K562 (cell line): ENCODE results near the gene TSC1. TPM values are rescaled to one million over a fixed set of nuclear protein-coding genes. Genes with fewer than 3 reads are reported as not detected.
A peak's percentile ranks its signal among the peaks of the same experiment; 100 is the strongest.

Experiments used
- CREB3L1 ChIP-seq: fragments of 450-650 bp; IDR thresholded peaks from 2 replicates; pipeline ENCODE4 v1.6.1; 2014; ENCODE audit warnings: low read depth, mild to moderate bottlenecking, moderate library complexity, borderline replicate concordance
- HMGN3 ChIP-seq: IDR thresholded peaks from 2 replicates; pipeline ENCODE4 v1.6.1; 2011; ENCODE audit warnings: borderline replicate concordance, low read depth, mild to moderate bottlenecking, mixed read lengths, low read length; ENCODE audit not compliant: insufficient read length; ENCODE audit errors: extremely low read depth
- KAT8 ChIP-seq: fragments of 450-650 bp; IDR thresholded peaks from 2 replicates; pipeline ENCODE4 v1.6.1; 2016; ENCODE audit warnings: low read depth, mild to moderate bottlenecking
- MCM3 ChIP-seq: fragments of 450-650 bp; IDR thresholded peaks from 2 replicates; pipeline ENCODE4 v1.6.1; 2016
- PHF8 ChIP-seq: fragments of 200-600 bp; sonication (generic); IDR thresholded peaks from 2 replicates; pipeline ENCODE4 v1.6.1; 2012; ENCODE audit warnings: mixed run types, mild to moderate bottlenecking, inconsistent platforms, low read length, moderate library complexity, borderline replicate concordance
- POLR2AphosphoS5 ChIP-seq: IDR thresholded peaks from 2 replicates; pipeline ENCODE4 v1.6.1; 2011; ENCODE audit warnings: mild to moderate bottlenecking, low read depth, low read length, moderate library complexity; ENCODE audit not compliant: control insufficient read depth, insufficient read depth
- POLR2G ChIP-seq: fragments of 200-400 bp; formaldehyde crosslinking; IDR thresholded peaks from 2 replicates; pipeline ENCODE4 v1.6.1; 2017; ENCODE audit warnings: low read depth, mild to moderate bottlenecking, antibody characterized with exemption, low read length, moderate library complexity
- RBM15 ChIP-seq: fragments of 200-400 bp; formaldehyde crosslinking; IDR thresholded peaks from 2 replicates; pipeline ENCODE4 v1.6.1; 2018; ENCODE audit warnings: mild to moderate bottlenecking, low read length, moderate library complexity; ENCODE audit not compliant: insufficient read depth
- SMAD3 ChIP-seq: fragments of 450-650 bp; formaldehyde crosslinking; conservative IDR thresholded peaks from 2 replicates; pipeline ENCODE4 v1.4.0; 2020; ENCODE audit warnings: mild to moderate bottlenecking
- TAF7 ChIP-seq: fragments of 450-650 bp; IDR thresholded peaks from 2 replicates; pipeline ENCODE4 v1.6.1; 2016; ENCODE audit warnings: missing genetic modification characterization, missing compliant biosample characterization
- THAP12 ChIP-seq: fragments of 250-450 bp; sonication (Bioruptor Pico); IDR thresholded peaks from 2 replicates; pipeline ENCODE4 v1.9.0; 2021; ENCODE audit warnings: mild to moderate bottlenecking, inconsistent platforms
- ZBTB5 ChIP-seq: fragments of 450-650 bp; IDR thresholded peaks from 2 replicates; pipeline ENCODE4 v1.6.1; 2017; ENCODE audit warnings: antibody characterized with exemption
- ZNF134 ChIP-seq: fragments of 250-450 bp; sonication (Bioruptor Pico); conservative IDR thresholded peaks from 2 replicates; pipeline ENCODE4 v1.4.0; 2020
- polyA plus RNA-seq, 8 experiments: library from polyadenylated mRNA; depleted of rRNA in 4 of 8; stranded (reverse) in 5 of 8; unstranded in 3 of 8; fragments of >200 nt; fragmentation: Nextera tagmentation in 2 of 8; fragmentation: Illumina TruSeq in 1 of 8; extraction: Ambion mirVana in 2 of 8; extraction: Trizol in 1 of 8; gene quantifications; 2 replicates each; pipeline versions ENCODE4 v1.2.1 to v1.2.3, GENCODE V29; 2011 to 2014; ENCODE audit warnings: inconsistent platforms in 1 of 8, missing spikeins in 1 of 8
- total RNA-seq, 7 experiments: library from RNA; depleted of rRNA in 6 of 7; stranded (reverse); fragments of >200 nt in 6 of 7; fragmentation: Illumina TruSeq in 2 of 7; extraction: Trizol in 2 of 7; gene quantifications; 2 replicates each; pipeline versions ENCODE4 v1.2.1 to v1.2.3, GENCODE V29; 2011 to 2021; ENCODE audit warnings: low replicate concordance in 1 of 7
- TF ChIP-seq, protein P1 (sequence below): sonication (generic); formaldehyde crosslinking; IDR thresholded peaks from 2 replicates; pipeline ENCODE4 v1.8.1; 2022; ENCODE audit warnings: missing genetic modification reagents
- TF ChIP-seq, protein P2 (sequence below): fragments of 450-650 bp; IDR thresholded peaks from 2 replicates; pipeline ENCODE4 v1.7.0; 2016; ENCODE audit warnings: borderline replicate concordance

TSC1 gene
- total and polyA plus RNA-seq, 9 of the 15 experiments (the other 6 are each of a cell fraction or from before 2014, with no cell fraction given), result 6.9 to 37.6 (median 18.6) TPM

DNA sequence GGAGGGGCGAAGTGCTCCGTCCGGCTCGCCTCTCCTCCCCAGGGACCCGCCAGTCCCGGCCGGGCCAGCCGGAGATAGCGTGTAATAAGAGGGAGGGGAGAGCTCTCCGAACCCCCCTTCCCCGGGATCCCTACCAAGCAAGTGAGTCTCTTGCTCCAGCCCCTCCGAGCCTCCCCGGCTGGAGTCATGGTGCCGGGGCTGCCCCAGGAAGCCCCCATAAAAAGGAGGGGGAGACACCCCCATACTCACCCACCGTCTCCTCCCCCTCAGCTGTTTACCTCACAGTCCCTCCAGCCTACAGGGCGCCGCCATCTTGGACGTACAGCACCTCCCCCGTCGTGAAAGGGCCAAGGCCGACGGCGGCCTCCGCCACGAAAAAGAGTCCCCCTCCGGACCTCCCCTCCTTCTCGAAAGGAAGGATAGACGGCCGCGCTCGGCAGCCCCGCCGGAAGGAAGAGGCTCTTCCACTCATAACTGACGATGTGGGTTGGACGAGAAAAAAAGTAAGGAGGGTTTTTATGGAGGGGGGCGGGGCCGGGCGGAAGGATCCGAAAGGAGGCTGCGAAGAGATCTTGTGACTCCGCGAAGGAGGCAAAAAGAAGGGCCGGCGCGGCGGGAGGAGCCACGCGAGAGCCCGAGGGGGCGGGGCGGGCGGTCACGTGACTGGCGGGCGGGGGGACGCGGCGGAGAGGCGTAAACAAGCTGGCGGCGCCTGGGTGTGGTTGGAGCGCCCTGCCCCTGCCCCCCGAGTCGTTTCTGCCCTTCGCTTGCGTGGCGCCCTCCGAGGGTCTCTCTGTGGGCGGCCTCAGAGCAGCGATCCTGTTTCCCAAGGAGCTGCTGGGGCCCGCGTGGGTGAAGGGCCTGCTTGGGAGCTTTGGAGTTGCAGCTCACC lies at the start of gene TSC1 (continued):
- no peak; the same call in 1 of the 2 replicates for TF ChIP-seq SMAD3 (CRISPR knock-in tag)
- TF ChIP-seq MCM3, result no peak
- TF ChIP-seq PHF8, result peak; percentile 85
- no peak for TF ChIP-seq ZNF134 (CRISPR knock-in tag)
- peak; percentile 76; the same call in 1 of the 2 replicates for TF ChIP-seq CREB3L1
- TF ChIP-seq KAT8, result 0 out of 2 replicates have a peak, but pooled peaks have one; percentile 60
- TF ChIP-seq, protein P1, sequence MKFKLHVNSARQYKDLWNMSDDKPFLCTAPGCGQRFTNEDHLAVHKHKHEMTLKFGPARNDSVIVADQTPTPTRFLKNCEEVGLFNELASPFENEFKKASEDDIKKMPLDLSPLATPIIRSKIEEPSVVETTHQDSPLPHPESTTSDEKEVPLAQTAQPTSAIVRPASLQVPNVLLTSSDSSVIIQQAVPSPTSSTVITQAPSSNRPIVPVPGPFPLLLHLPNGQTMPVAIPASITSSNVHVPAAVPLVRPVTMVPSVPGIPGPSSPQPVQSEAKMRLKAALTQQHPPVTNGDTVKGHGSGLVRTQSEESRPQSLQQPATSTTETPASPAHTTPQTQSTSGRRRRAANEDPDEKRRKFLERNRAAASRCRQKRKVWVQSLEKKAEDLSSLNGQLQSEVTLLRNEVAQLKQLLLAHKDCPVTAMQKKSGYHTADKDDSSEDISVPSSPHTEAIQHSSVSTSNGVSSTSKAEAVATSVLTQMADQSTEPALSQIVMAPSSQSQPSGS (CRISPR knock-in tag), result no peak
- TF ChIP-seq, protein P2, sequence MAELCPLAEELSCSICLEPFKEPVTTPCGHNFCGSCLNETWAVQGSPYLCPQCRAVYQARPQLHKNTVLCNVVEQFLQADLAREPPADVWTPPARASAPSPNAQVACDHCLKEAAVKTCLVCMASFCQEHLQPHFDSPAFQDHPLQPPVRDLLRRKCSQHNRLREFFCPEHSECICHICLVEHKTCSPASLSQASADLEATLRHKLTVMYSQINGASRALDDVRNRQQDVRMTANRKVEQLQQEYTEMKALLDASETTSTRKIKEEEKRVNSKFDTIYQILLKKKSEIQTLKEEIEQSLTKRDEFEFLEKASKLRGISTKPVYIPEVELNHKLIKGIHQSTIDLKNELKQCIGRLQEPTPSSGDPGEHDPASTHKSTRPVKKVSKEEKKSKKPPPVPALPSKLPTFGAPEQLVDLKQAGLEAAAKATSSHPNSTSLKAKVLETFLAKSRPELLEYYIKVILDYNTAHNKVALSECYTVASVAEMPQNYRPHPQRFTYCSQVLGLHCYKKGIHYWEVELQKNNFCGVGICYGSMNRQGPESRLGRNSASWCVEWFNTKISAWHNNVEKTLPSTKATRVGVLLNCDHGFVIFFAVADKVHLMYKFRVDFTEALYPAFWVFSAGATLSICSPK, result no peak
- TF ChIP-seq TAF7 (tag), result peak; percentile 100
- TF ChIP-seq ZBTB5, result no peak
- peak; percentile 10 for TF ChIP-seq HMGN3
- TF ChIP-seq POLR2AphosphoS5, result peak; percentile 72
- peak; percentile 72 for TF ChIP-seq THAP12 (CRISPR knock-in tag)
- no peak for TF ChIP-seq RBM15
- peak; percentile 87 for TF ChIP-seq POLR2G
